Measurements from ENCODE around the gene NUDT9.
"Not testable (repeated sequence)": the region's sequence is repeated elsewhere in the genome, so short reads cannot be mapped to it uniquely, and the experiment has no call there.

Gene NUDT9

DNA sequence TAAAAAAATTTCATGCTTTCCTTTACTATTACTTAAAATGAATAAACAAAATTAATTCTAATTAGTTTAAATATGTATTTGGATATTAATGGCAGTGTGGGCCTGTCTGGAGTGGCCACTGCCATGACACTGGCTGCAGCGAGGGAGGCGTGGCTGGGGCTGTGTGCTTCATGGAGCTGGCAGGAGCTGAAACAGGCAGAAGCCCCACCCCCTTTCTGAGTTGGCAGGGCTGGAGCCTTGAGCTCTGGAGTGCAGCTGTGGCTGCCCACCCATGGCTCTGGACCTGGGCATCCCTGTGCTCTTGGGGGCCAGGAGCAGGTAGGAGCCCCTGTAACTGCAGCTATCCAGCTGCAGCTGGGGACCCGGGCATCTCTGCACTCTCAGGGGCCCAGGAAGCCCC is 23.2 kb upstream of the NUDT9 start:
- no peak for DNase-seq (ENCODE audit: low read depth)
- H3K4me3 ChIP-seq (ENCODE audit: low read length): no peak overlapping the region
- TF ChIP-seq, protein P1, sequence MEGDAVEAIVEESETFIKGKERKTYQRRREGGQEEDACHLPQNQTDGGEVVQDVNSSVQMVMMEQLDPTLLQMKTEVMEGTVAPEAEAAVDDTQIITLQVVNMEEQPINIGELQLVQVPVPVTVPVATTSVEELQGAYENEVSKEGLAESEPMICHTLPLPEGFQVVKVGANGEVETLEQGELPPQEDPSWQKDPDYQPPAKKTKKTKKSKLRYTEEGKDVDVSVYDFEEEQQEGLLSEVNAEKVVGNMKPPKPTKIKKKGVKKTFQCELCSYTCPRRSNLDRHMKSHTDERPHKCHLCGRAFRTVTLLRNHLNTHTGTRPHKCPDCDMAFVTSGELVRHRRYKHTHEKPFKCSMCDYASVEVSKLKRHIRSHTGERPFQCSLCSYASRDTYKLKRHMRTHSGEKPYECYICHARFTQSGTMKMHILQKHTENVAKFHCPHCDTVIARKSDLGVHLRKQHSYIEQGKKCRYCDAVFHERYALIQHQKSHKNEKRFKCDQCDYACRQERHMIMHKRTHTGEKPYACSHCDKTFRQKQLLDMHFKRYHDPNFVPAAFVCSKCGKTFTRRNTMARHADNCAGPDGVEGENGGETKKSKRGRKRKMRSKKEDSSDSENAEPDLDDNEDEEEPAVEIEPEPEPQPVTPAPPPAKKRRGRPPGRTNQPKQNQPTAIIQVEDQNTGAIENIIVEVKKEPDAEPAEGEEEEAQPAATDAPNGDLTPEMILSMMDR (IDR thresholded peaks at IDR 0.05; ENCODE audit: insufficient read depth, low read depth, low read length, missing control alignments): no peak

DNA sequence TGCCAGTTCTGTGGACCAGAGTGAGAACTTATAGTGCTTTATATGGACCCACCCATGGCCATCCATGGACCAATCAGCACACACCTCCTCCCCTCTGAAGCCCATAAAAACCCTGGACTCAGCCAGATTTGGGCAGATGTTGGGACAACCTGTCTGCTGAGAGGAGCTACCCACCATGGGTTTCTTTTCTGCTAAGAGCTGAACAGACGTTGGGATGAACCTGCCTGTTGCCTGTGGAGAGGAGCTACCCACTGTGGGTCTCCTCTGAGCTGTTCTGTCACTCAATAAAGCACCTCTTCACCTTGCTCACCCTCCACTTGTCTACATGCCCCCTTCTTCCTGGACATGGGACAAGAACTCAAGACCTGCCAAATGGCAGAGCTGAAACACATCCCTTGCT is 22.4 kb upstream of the NUDT9 start:
- TF ChIP-seq, protein P1 (IDR thresholded peaks at IDR 0.05; ENCODE audit: insufficient read depth, low read depth, low read length, missing control alignments): no peak
- H3K4me3 ChIP-seq (ENCODE audit: low read length): no peak overlapping the region
- no peak for DNase-seq (ENCODE audit: low read depth)

DNA sequence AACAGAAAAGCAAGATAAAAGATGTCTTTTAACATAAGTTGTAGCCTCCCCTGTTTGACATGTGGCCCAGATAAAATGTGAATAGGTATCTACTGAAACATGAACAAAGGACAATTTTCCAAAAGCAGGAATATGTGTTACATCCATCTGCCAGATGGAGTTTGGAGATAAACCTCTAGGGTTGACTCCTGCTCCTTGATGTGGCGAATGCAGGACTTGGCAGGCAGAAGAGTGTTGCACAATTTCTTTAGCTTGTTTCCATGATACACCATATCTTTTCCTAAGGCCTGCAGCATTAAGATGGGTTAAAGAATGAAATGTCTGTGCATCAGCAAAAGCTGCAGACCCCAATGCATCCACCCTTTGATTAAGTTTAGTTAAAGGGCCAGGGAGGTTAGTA is 18.6 kb upstream of the NUDT9 start:
- not testable (repeated sequence) for DNase-seq (ENCODE audit: low read depth); H3K4me3 ChIP-seq (ENCODE audit: low read length)

DNA sequence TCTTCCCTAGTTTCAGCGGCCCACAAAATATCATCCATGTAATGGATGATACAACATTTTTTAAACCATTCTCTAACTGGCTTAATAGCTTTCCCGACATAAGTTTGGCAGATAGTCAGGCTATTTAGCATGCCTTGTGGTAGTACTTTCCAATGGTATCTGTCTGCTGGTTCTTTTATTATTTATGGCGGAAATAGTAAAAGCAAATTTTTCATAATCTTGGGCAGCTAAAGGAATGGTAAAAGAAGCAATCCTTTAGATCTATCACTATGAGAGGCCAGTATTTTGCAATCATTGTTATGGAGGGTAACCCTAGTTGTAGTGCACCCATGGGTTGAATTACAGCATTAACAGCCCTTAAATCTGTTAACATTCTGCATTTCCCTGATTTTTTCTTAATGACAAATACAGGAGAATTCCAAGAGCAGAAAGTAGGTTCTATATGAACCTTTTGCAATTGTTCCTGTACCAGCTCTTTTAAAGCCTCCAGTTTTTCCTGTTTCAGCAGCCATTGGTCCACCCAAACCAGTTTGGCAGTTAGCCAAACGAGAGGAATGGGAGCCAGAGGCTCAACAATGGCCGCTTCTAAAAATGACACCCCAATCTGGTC is 17.1 kb upstream of the NUDT9 start:
- H3K4me3 ChIP-seq (ENCODE audit: low read length): no peak overlapping the region
- DNase-seq (ENCODE audit: low read depth): no peak
- TF ChIP-seq, protein P1 (IDR thresholded peaks at IDR 0.05; ENCODE audit: insufficient read depth, low read depth, low read length, missing control alignments): no peak

DNA sequence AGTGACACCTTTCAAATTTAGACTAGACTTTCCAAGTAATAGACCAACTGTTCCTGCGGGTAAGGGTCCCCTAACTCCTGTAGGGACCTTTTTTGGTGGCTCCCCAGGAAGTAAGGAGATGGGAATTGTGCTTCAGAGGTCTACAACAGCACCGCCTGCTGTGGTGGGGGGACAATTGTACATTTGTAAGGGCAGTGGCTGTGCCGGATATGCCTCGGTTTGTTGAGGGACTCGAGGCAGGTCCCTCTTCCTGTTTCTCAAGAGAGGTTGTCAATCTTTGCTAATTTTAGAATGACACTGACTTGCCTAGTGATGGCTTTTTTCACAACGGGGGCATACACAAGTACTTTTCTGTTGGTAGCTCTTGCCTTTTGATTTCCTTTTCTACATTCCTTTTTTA is 15.9 kb upstream of the NUDT9 start:
- TF ChIP-seq, protein P1 (IDR thresholded peaks at IDR 0.05; ENCODE audit: insufficient read depth, low read depth, low read length, missing control alignments): no peak
- DNase-seq (ENCODE audit: low read depth): no peak
- H3K4me3 ChIP-seq (ENCODE audit: low read length): no peak overlapping the region

DNA sequence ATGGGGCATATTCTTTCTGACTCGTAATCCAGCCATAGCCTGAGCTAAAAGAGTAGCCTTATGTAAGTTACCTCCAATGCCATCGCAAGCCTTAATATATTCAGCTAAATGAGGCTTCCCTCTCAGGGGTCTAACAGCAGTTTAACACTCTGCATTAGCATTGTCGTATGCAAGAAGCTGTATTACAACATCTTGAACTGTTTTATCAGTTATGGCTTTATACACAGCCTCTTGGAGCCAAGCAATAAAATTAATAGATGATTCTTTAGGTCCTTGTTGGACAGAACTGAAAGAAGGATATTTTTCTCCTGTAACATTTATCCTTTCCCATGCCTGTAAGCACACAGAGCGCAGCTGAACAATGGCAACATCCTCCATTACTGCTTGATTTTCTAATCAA is 15.5 kb upstream of the NUDT9 start:
- DNase-seq (ENCODE audit: low read depth): not testable (repeated sequence)

DNA sequence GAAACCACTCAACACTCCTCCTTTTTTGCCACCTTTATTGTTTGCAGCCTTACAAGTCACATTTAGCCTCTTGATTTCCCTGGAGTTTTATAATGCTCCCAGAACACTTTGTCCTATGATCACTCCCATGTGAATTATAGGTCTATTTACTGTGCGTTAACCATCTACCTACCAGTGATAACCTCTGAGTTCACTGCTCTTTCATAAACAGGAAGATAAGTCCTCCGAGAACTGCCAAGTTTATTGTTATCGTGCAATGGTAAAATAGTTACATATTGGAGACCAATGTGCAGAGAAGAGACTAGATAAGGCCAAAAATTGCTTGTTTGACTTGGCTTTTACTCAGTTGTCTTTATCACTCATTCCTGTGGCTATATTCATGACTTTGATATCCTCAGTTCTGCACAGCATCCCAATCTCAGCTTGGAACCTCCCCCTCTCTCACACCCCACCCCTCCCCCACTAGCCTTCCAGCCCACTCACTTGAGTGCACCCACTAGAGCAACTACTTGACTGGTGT is 12.9 kb upstream of the NUDT9 start:
- no peak overlapping the region for H3K4me3 ChIP-seq (ENCODE audit: low read length)
- TF ChIP-seq, protein P1 (IDR thresholded peaks at IDR 0.05; ENCODE audit: insufficient read depth, low read depth, low read length, missing control alignments): no peak
- DNase-seq (ENCODE audit: low read depth): no peak

More for the DNA sequence above, 15.5 kb upstream of the NUDT9 start:
- not testable (repeated sequence) for H3K4me3 ChIP-seq (ENCODE audit: low read length)

DNA sequence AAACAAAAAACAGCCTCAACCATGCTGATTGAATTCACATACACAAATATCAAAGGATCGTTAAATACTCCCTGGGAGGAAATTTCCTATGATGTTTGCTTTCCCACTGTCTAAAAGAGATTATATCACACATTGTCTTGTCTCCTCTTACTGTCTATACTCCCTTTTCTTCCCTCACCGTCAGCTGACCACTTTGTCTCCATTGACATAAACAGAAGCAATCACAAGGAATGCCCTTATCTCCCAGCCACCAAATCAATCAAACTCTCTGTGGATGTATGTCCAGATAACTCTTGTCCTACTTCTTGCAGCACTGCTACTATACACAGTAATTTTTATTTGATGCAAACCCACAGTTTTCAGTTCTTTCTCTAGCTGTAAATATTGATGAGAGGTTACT is 12.2 kb upstream of the NUDT9 start:
- no peak for DNase-seq (ENCODE audit: low read depth)
- TF ChIP-seq, protein P1 (IDR thresholded peaks at IDR 0.05; ENCODE audit: insufficient read depth, low read depth, low read length, missing control alignments): no peak
- H3K4me3 ChIP-seq (ENCODE audit: low read length): no peak overlapping the region

Data from epithelial cell of esophagus (primary cell).